Neural progenitor cell (in vitro differentiated cells): Measurements from ENCODE around the gene OR2B2. TPM values are rescaled to one million over a fixed set of nuclear protein-coding genes. Genes with fewer than 3 reads are reported as not detected.

Experiments used
- DNase-seq: peaks from one replicate; pipeline ENCODE4 v3.0.0-alpha.2; 2016; ENCODE audit warnings: low spot score
- H2AFZ ChIP-seq: fragments of 200-600 bp; sonication (generic); replicated peaks from 2 replicates; pipeline ENCODE4 v1.6.1; 2016; ENCODE audit warnings: antibody characterized with exemption
- H3F3A ChIP-seq: fragments of 200-600 bp; sonication (generic); 2 replicates; pipeline ENCODE4 v1.6.1; 2016; ENCODE audit warnings: antibody characterized with exemption, low read depth
- H3K27ac ChIP-seq: fragments of 200-600 bp; sonication (generic); 2 replicates; pipeline ENCODE4 v1.5.1; 2016; ENCODE audit warnings: mild to moderate bottlenecking
- H3K27me3 ChIP-seq: fragments of 200-600 bp; sonication (generic); 2 replicates; pipeline ENCODE4 v1.6.1; 2016; ENCODE audit warnings: mild to moderate bottlenecking, moderate library complexity
- H3K36me3 ChIP-seq: fragments of 200-600 bp; sonication (generic); 2 replicates; pipeline ENCODE4 v1.5.1; 2016
- H3K4me1 ChIP-seq: fragments of 200-600 bp; sonication (generic); 2 replicates; pipeline ENCODE4 v1.6.1; 2016; ENCODE audit warnings: mixed run types
- H3K4me2 ChIP-seq: fragments of 200-600 bp; sonication (generic); 2 replicates; pipeline ENCODE4 v1.6.1; 2016
- H3K4me3 ChIP-seq: fragments of 200-600 bp; sonication (generic); 2 replicates; pipeline ENCODE4 v1.5.1; 2016
- H3K79me2 ChIP-seq: fragments of 200-600 bp; sonication (generic); 2 replicates; pipeline ENCODE4 v1.6.1; 2016; ENCODE audit warnings: low read depth
- H3K9ac ChIP-seq: fragments of 200-600 bp; sonication (generic); 2 replicates; pipeline ENCODE4 v1.6.1; 2016
- H3K9me3 ChIP-seq: fragments of 200-600 bp; sonication (generic); 2 replicates; pipeline ENCODE4 v1.5.1; 2016; ENCODE audit warnings: low read depth
- H4K20me1 ChIP-seq: fragments of 200-600 bp; sonication (generic); 2 replicates; pipeline ENCODE4 v1.6.1; 2016; ENCODE audit warnings: low read depth
- H3K27ac Mint-ChIP-seq: 3 replicates; pipeline ENCODE4 v1.8.0; 2021; ENCODE audit warnings: mixed read lengths
- H3K27me3 Mint-ChIP-seq: 2 replicates; pipeline ENCODE4 v1.8.0; 2022; ENCODE audit warnings: low read depth, mild to moderate bottlenecking, inconsistent platforms, moderate library complexity, mixed read lengths; ENCODE audit not compliant: insufficient read depth
- H3K36me3 Mint-ChIP-seq: 3 replicates; pipeline ENCODE4 v1.8.0; 2021; ENCODE audit warnings: mixed read lengths
- H3K4me1 Mint-ChIP-seq: 3 replicates; pipeline ENCODE4 v1.8.0; 2021; ENCODE audit warnings: mixed read lengths
- H3K4me3 Mint-ChIP-seq: 3 replicates; pipeline ENCODE4 v1.8.0; 2021; ENCODE audit warnings: mild to moderate bottlenecking, moderate library complexity, mixed read lengths
- H3K9me3 Mint-ChIP-seq: 3 replicates; pipeline ENCODE4 v1.8.0; 2020; ENCODE audit warnings: mixed read lengths
- CTCF ChIP-seq: fragments of 200-600 bp; sonication (generic); IDR thresholded peaks from 2 replicates; pipeline ENCODE4 v1.5.1; 2017; ENCODE audit warnings: antibody characterized with exemption, mild to moderate bottlenecking
- EZH2 ChIP-seq: fragments of 200-600 bp; sonication (generic); IDR thresholded peaks from 2 replicates; pipeline ENCODE4 v1.6.1; 2017; ENCODE audit warnings: antibody characterized with exemption, mild to moderate bottlenecking, moderate library complexity
- EZH2phosphoT487 ChIP-seq: fragments of 200-600 bp; sonication (generic); IDR thresholded peaks from 2 replicates; pipeline ENCODE4 v1.6.1; 2017; ENCODE audit warnings: antibody characterized with exemption
- total RNA-seq: library from RNA; depleted of rRNA; stranded (reverse); fragments of >200 nt; gene quantifications from 2 replicates; pipeline ENCODE4 v1.2.3, GENCODE V29; 2015; ENCODE audit warnings: low replicate concordance

The OR2B2 gene
- total RNA-seq: not detected in 2 replicates

- Histone ChIP-seq H3K27me3 (no peaks in the 10 kb centered on the region), H3K4me3 (no peak within 1 kb of the TSS), H3K4me2 (no peak within 1 kb of the TSS), H3K9me3 (no peaks in the 10 kb centered on the region), H3K9ac (no peak within 1 kb of the TSS), H4K20me1 (no peaks in the 10 kb centered on the region), H3F3A (no peaks in the 10 kb centered on the region), H3K27ac (no peak within 1 kb of the TSS), H3K79me2 (no peaks in the 10 kb centered on the region), H2AFZ (no peak within 1 kb of the TSS), H3K4me1 (no peaks in the 10 kb centered on the region), H3K36me3 (no peaks in the 10 kb centered on the region)
- Mint-ChIP-seq H3K4me3 (no peak within 1 kb of the TSS), H3K9me3 (no peaks in the 10 kb centered on the region), H3K4me1 (no peaks in the 10 kb centered on the region), H3K36me3 (no peaks in the 10 kb centered on the region), H3K27ac (no peak within 1 kb of the TSS), H3K27me3 (no peaks in the 10 kb centered on the region)
- TF ChIP-seq EZH2phosphoT487 (no peak), CTCF (no peak), EZH2 (no peak)
- no peak for DNase-seq
Observed at GRCh38 chr6:27911956-27912446, at the start of gene OR2B2. Gene OR2B2, minus strand, starts transcription at chr6:27912396. Its CDS starts 77 bp downstream, at chr6:27912319.

- H3K4me3 Mint-ChIP-seq: no peak overlapping the region
- DNase-seq: no peak
- H3K27me3 Mint-ChIP-seq: no peaks in the 10 kb centered on the region
- Histone ChIP-seq H3K4me3 (no peak overlapping the region), H3K9me3 (no peaks in the 10 kb centered on the region), H3K4me1 (no peaks in the 10 kb centered on the region), H3K36me3 (no peaks in the 10 kb centered on the region), H2AFZ (no peak overlapping the region), H3K79me2 (no peaks in the 10 kb centered on the region), H3K4me2 (no peak overlapping the region), H4K20me1 (no peaks in the 10 kb centered on the region), H3K27ac (no peak overlapping the region), H3K27me3 (peaks cover 11% of the 10 kb centered on the region), H3K9ac (no peak overlapping the region), H3F3A (no peaks in the 10 kb centered on the region)
- TF ChIP-seq EZH2phosphoT487: no peak
- no peak for TF ChIP-seq CTCF
- TF ChIP-seq EZH2: no peak
- H3K4me1 Mint-ChIP-seq: no peaks in the 10 kb centered on the region
- no peaks in the 10 kb centered on the region for H3K9me3 Mint-ChIP-seq
- H3K36me3 Mint-ChIP-seq: no peaks in the 10 kb centered on the region
- H3K27ac Mint-ChIP-seq: no peak overlapping the region
Observed at GRCh38 chr6:27957516-27957915, 45.3 kb upstream of the OR2B2 start.

DNA sequence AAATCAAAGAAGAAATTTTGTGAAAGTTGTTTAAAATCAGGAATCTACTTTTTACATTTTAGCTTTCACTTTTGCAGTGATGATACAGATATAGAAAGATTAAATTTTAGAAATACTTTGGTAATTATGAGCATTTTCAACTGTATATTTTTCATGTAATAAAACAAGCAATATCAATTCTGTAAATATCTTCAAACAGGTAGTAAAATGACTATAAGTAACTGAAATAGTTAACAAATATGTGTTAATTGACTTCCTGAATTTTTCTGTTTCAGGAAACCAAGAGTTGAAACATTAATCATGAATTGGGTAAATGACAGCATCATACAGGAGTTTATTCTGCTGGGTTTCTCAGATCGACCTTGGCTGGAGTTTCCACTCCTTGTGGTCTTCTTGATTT is 44.7 kb upstream of the OR2B2 start, which contains the start of gene OR2B6:
TSS of gene OR2B6 (plus strand) at position 301 of the 400 bp plus-strand sequence. CDS start at position 301, 0 bp downstream.
- H3K9ac ChIP-seq: no peak within 1 kb of the TSS
- H3K4me2 ChIP-seq: no peak within 1 kb of the TSS
- H3K4me1 ChIP-seq: no peaks in the 10 kb centered on the region
- H2AFZ ChIP-seq: no peak within 1 kb of the TSS
- Mint-ChIP-seq H3K4me3 (no peak within 1 kb of the TSS), H3K9me3 (no peaks in the 10 kb centered on the region), H3K4me1 (no peaks in the 10 kb centered on the region), H3K36me3 (no peaks in the 10 kb centered on the region), H3K27me3 (no peaks in the 10 kb centered on the region), H3K27ac (peak within 1 kb of the TSS; percentile 10)
- H3K27me3 ChIP-seq: peaks cover 17% of the 10 kb centered on the region
- TF ChIP-seq CTCF (no peak), EZH2phosphoT487 (no peak), EZH2 (no peak)
- no peaks in the 10 kb centered on the region for H3F3A ChIP-seq
- no peak within 1 kb of the TSS for H3K27ac ChIP-seq
- DNase-seq: no peak
- no peaks in the 10 kb centered on the region for H3K79me2 ChIP-seq
- no peaks in the 10 kb centered on the region for H3K9me3 ChIP-seq
- no peak within 1 kb of the TSS for H3K4me3 ChIP-seq
- no peaks in the 10 kb centered on the region for H4K20me1 ChIP-seq
- no peaks in the 10 kb centered on the region for H3K36me3 ChIP-seq
